ENCODE measurements around the gene GRHL1.

DNA sequence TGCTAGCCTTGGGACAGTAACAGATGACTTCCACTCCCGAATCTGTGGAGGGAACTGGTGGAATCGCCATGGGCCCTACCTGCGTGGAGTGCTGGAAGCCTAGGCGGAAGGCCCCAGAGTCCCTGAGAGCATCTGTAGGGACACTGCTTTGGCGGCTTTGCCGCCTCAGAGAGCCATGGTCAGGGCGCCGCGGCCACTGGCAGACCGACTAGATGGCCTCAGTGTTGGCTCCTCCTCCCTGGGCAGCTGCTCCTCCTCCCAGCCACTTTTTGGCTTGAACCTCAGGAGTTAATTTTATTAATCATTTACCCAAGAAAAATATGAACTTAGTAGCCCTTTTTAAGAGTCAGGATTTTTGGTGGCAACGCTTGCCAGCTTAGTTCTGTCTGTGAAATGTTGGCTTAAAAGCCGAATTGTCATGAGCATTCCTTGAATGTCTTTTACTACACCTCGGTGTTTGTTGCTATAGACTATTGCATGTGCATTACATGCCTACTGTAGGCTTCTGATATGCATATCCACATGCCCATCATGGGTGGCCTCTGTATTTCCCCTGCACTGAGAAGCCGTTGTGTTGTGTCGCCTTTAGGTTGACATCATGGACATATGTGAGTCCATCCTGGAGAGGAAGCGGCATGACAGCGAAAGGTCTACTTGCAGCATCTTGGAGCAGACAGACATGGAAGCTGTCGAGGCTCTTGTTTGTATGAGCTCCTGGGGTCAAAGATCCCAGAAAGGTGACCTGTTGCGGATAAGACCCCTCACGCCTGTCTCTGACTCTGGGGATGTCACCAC is 94.3 kb downstream of the GRHL1 start:
- no peak for TF ChIP-seq RNF2 (IDR thresholded peaks at IDR 0.05; ENCODE audit: borderline replicate concordance, low read depth, low read length, missing control alignments, poor library complexity, severe bottlenecking)
- TF ChIP-seq CTCF (IDR thresholded peaks at IDR 0.05; ENCODE audit: control extremely low read depth in 1 of 3, insufficient read depth in 1 of 3, low read depth in 1 of 3, low read length in 3 of 3) = no peak
- TF ChIP-seq ZNF274 (IDR thresholded peaks at IDR 0.05; ENCODE audit: borderline replicate concordance, extremely low read depth, low read length) = no peak
- TF ChIP-seq MAX (IDR thresholded peaks at IDR 0.05) = no peak
- no peak for TF ChIP-seq SP2 (IDR thresholded peaks at IDR 0.05; ENCODE audit: low read length)
- TF ChIP-seq POLR2A (IDR thresholded peaks at IDR 0.05; ENCODE audit: control extremely low read depth in 1 of 2, low read depth in 2 of 2, low read length in 2 of 2) = no peak
- no peak for TF ChIP-seq SIRT6 (IDR thresholded peaks at IDR 0.05; ENCODE audit: low read length)
- no peak for TF ChIP-seq TAF1 (IDR thresholded peaks at IDR 0.05; ENCODE audit: low read depth, low read length)
- no peak for TF ChIP-seq EZH2 (IDR thresholded peaks at IDR 0.05; ENCODE audit: low read depth, low read length, severe bottlenecking)

All from H1 (cell line).